SK-N-SH (cell line): ENCODE measurements around the gene HMG20A. TPM values are rescaled to one million over a fixed set of nuclear protein-coding genes. Genes with fewer than 3 reads are reported as not detected.

Source experiments
- CTCF ChIA-PET: fragments of 300-600, 350-600 bp; formaldehyde crosslinking; extraction: SDS; loops from one replicate; lab custom pipeline; 2021; lab: Yijun Ruan, JAX
- POLR2A ChIA-PET: fragments of 350-600 bp; sonication (Branson Sonifier 250); formaldehyde crosslinking; extraction: SDS; loops from one replicate; lab custom pipeline; 2020; ENCODE audit warnings: antibody characterized with exemption, inconsistent platforms; lab: Yijun Ruan, JAX
- DNase-seq: peaks from one replicate; pipeline ENCODE4 v3.0.0; 2012
- H2AFZ ChIP-seq: fragments of 200-600 bp; sonication (generic); 2 replicates; pipeline ENCODE4 v1.8.1; 2016; ENCODE audit warnings: antibody characterized with exemption, mild to moderate bottlenecking, low read depth
- H3F3A ChIP-seq: fragments of 200-600 bp; sonication (generic); replicated peaks from 2 replicates; pipeline ENCODE3; 2016; ENCODE audit warnings: antibody characterized with exemption, mild to moderate bottlenecking; ENCODE audit not compliant: insufficient read depth
- H3K27ac ChIP-seq, 2 experiments: fragments of 200-500 bp in 1 of 2; fragments of 200-600 bp in 1 of 2; sonication (Bioruptor generic) in 1 of 2; sonication (generic), shearing (Covaris generic) in 1 of 2; 2 replicates each; pipeline versions ENCODE4 v1.5.1 to v1.6.1; 2014 to 2016; ENCODE audit warnings: low read depth in 2 of 2, inconsistent platforms in 1 of 2, low read length in 1 of 2, mild to moderate bottlenecking in 1 of 2, mixed read lengths in 1 of 2
- H3K27me3 ChIP-seq: fragments of 200-600 bp; sonication (generic), shearing (Covaris generic); 2 replicates; pipeline ENCODE4 v1.6.1; 2016; ENCODE audit warnings: mixed run types; ENCODE audit not compliant: insufficient read depth
- H3K36me3 ChIP-seq, 2 experiments: fragments of 200-500 bp in 1 of 2; fragments of 200-600 bp in 1 of 2; sonication (Bioruptor generic) in 1 of 2; sonication (generic) in 1 of 2; replicated peaks in 1 of 2; 2 replicates each; pipeline versions ENCODE3 to v1.5.1; 2014 to 2016; ENCODE audit warnings: low read length in 1 of 2, mild to moderate bottlenecking in 1 of 2; ENCODE audit not compliant: insufficient read depth in 2 of 2, control insufficient read depth in 1 of 2
- H3K4me1 ChIP-seq, 2 experiments: fragments of 200-500 bp in 1 of 2; fragments of 200-600 bp in 1 of 2; sonication (Bioruptor generic) in 1 of 2; sonication (generic), shearing (Covaris generic) in 1 of 2; 2 replicates each; pipeline versions ENCODE4 v1.5.1 to v1.6.1; 2014 to 2016; ENCODE audit warnings: low read depth in 1 of 2, low read length in 1 of 2, mixed run types in 1 of 2; ENCODE audit not compliant: insufficient read depth in 2 of 2, control insufficient read depth in 1 of 2
- H3K4me2 ChIP-seq: fragments of 200-600 bp; sonication (generic), shearing (Covaris generic); 2 replicates; pipeline ENCODE4 v1.6.1; 2017; ENCODE audit warnings: mixed run types
- H3K4me3 ChIP-seq, 2 experiments: fragments of 200-500 bp in 1 of 2; fragments of 200-600 bp in 1 of 2; sonication (Bioruptor generic) in 1 of 2; sonication (generic), shearing (Covaris generic) in 1 of 2; 2 replicates each; pipeline versions ENCODE4 v1.5.1 to v1.8.1; 2014 to 2016; ENCODE audit warnings: low read depth in 2 of 2, inconsistent platforms in 1 of 2, low read length in 1 of 2, mild to moderate bottlenecking in 1 of 2, mixed read lengths in 1 of 2, moderate library complexity in 1 of 2
- H3K79me2 ChIP-seq: fragments of 200-600 bp; sonication (generic); 2 replicates; pipeline ENCODE4 v1.8.1; 2017; ENCODE audit warnings: mild to moderate bottlenecking; ENCODE audit not compliant: insufficient read depth
- H3K9ac ChIP-seq: fragments of 200-600 bp; sonication (generic); 2 replicates; pipeline ENCODE4 v1.6.1; 2017; ENCODE audit warnings: mixed run types
- H3K9me2 ChIP-seq: fragments of 200-600 bp; sonication (generic); 2 replicates; pipeline ENCODE4 v1.6.1; 2017; ENCODE audit warnings: mixed run types
- H3K9me3 ChIP-seq: fragments of 200-600 bp; sonication (generic); 2 replicates; pipeline ENCODE4 v1.6.1; 2017; ENCODE audit warnings: mixed run types, mild to moderate bottlenecking, moderate library complexity
- H4K20me1 ChIP-seq: fragments of 200-600 bp; sonication (generic); 2 replicates; pipeline ENCODE4 v1.6.1; 2017; ENCODE audit warnings: mild to moderate bottlenecking, mixed run types; ENCODE audit not compliant: insufficient read depth
- CHD2 ChIP-seq: fragments of 150-350 bp; IDR thresholded peaks from 2 replicates; pipeline ENCODE4 v1.6.1; 2018; ENCODE audit warnings: low read length; ENCODE audit not compliant: partially characterized antibody
- ELF1 ChIP-seq: IDR thresholded peaks from 2 replicates; pipeline ENCODE4 v1.4.0; 2012
- EP300 ChIP-seq, 2 experiments: IDR thresholded peaks; 2 replicates each; pipeline versions ENCODE4 v1.4.0 to v1.6.1; 2012; ENCODE audit warnings: borderline replicate concordance in 1 of 2, low read depth in 1 of 2, low read length in 1 of 2
- FOSL2 ChIP-seq: IDR thresholded peaks from 2 replicates; pipeline ENCODE4 v1.4.0; 2012; ENCODE audit warnings: low read depth, mild to moderate bottlenecking, moderate library complexity, borderline replicate concordance
- FOXJ3 ChIP-seq: sonication (generic); formaldehyde crosslinking; IDR thresholded peaks from 2 replicates; pipeline ENCODE4 v1.5.1; 2020; ENCODE audit warnings: mild to moderate bottlenecking, missing genetic modification reagents
- FOXM1 ChIP-seq: IDR thresholded peaks from 2 replicates; pipeline ENCODE4 v1.4.0; 2012; ENCODE audit warnings: low read depth, mild to moderate bottlenecking
- GABPA ChIP-seq: IDR thresholded peaks from 2 replicates; pipeline ENCODE4 v1.4.0; 2012; ENCODE audit warnings: low read depth, mild to moderate bottlenecking
- GATA2 ChIP-seq: sonication (generic); formaldehyde crosslinking; IDR thresholded peaks from 2 replicates; pipeline ENCODE4 v1.5.0; 2020; ENCODE audit warnings: mild to moderate bottlenecking, missing genetic modification reagents
- IRF3 ChIP-seq: fragments of 150-350 bp; IDR thresholded peaks from 2 replicates; pipeline ENCODE4 v1.6.1; 2016; ENCODE audit warnings: mild to moderate bottlenecking, low read depth, low read length
- JUND ChIP-seq: IDR thresholded peaks from 2 replicates; pipeline ENCODE4 v1.4.0; 2012
- MEF2A ChIP-seq: IDR thresholded peaks from 2 replicates; pipeline ENCODE4 v1.4.0; 2012; ENCODE audit warnings: low read depth, borderline replicate concordance
- MXI1 ChIP-seq: IDR thresholded peaks from 2 replicates; pipeline ENCODE4 v1.6.1; 2012; ENCODE audit warnings: mild to moderate bottlenecking, low read depth, low read length, improper control_type of control experiment
- NFIC ChIP-seq: IDR thresholded peaks from 2 replicates; pipeline ENCODE4 v1.4.0; 2012; ENCODE audit warnings: borderline replicate concordance
- POLR2AphosphoS5 ChIP-seq: IDR thresholded peaks from 2 replicates; pipeline ENCODE4 v1.6.1; 2012; ENCODE audit warnings: low read depth, low read length
- RCOR1 ChIP-seq: fragments of 150-350 bp; IDR thresholded peaks from 2 replicates; pipeline ENCODE4 v1.6.1; 2017; ENCODE audit warnings: antibody characterized with exemption, low read length
- RFX5 ChIP-seq: IDR thresholded peaks from 2 replicates; pipeline ENCODE4 v1.6.1; 2012; ENCODE audit warnings: mild to moderate bottlenecking, improper control_type of control experiment, low read length
- RXRA ChIP-seq: IDR thresholded peaks from 2 replicates; pipeline ENCODE4 v1.4.0; 2012; ENCODE audit warnings: low read depth, mild to moderate bottlenecking, borderline replicate concordance
- SIN3A ChIP-seq: IDR thresholded peaks from 2 replicates; pipeline ENCODE4 v1.6.1; 2012; ENCODE audit warnings: low read depth, mild to moderate bottlenecking, low read length, moderate library complexity, borderline replicate concordance
- SMC3 ChIP-seq: IDR thresholded peaks from 2 replicates; pipeline ENCODE4 v1.6.1; 2012; ENCODE audit warnings: low read depth, low read length, improper control_type of control experiment
- TCF12 ChIP-seq: IDR thresholded peaks from 2 replicates; pipeline ENCODE4 v1.4.0; 2012
- TEAD4 ChIP-seq: IDR thresholded peaks from 2 replicates; pipeline ENCODE4 v1.4.0; 2012; ENCODE audit warnings: mild to moderate bottlenecking, borderline replicate concordance; ENCODE audit not compliant: insufficient read depth
- USF2 ChIP-seq: fragments of 150-350 bp; IDR thresholded peaks from 2 replicates; pipeline ENCODE4 v1.6.1; 2017; ENCODE audit warnings: antibody characterized with exemption, low read length, low read depth, borderline replicate concordance
- ZBTB33 ChIP-seq: IDR thresholded peaks from 2 replicates; pipeline ENCODE4 v1.4.0; 2012; ENCODE audit warnings: low read depth, borderline replicate concordance
- WGBS: methylation state at CpG from one replicate; pipeline ENCODE4 v1.1.6; 2017; ENCODE audit warnings: low lambda C conversion rate; 5-methylcytosine and 5-hydroxymethylcytosine counted together
- polyA plus RNA-seq, 3 experiments: library from polyadenylated mRNA; depleted of rRNA; stranded (reverse); fragments of >200 nt; gene quantifications; 2 replicates each; pipeline ENCODE4 v1.2.3, GENCODE V29; 2012
- TF ChIP-seq, protein P1 (sequence below): IDR thresholded peaks from 2 replicates; pipeline ENCODE4 v1.4.0; 2012; ENCODE audit warnings: low read depth

The HMG20A gene
- polyA plus RNA-seq, 1 of the 3 experiments (the other 2 are of a cell fraction) = 27.7 TPM

GRCh38 chr15:77373441-77373840 is 47.2 kb upstream of the HMG20A start:
- peaks cover 17% of the 10 kb centered on the region for H3F3A ChIP-seq
- H3K79me2 ChIP-seq = peaks cover 98% of the 10 kb centered on the region
- CTCF ChIA-PET = interaction anchor here (0.6 kb wide), 1 partner anchor 9 kb away, joined by 3 read pairs; no protein-coding TSS in a partner anchor
- no peak overlapping the region for H3K27ac ChIP-seq
- no peak overlapping the region for H2AFZ ChIP-seq
- H3K4me2 ChIP-seq = no peak overlapping the region
- H3K9me3 ChIP-seq = no peaks in the 10 kb centered on the region
- no peaks in the 10 kb centered on the region; a peak in 1 of 4 replicates for H3K4me1 ChIP-seq
- TF ChIP-seq RFX5 = no peak
- TF ChIP-seq TEAD4 = no peak
- no peak for TF ChIP-seq JUND
- TF ChIP-seq, protein P1, sequence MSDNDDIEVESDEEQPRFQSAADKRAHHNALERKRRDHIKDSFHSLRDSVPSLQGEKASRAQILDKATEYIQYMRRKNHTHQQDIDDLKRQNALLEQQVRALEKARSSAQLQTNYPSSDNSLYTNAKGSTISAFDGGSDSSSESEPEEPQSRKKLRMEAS = no peak
- no peak for TF ChIP-seq TCF12
- TF ChIP-seq USF2 = no peak
- TF ChIP-seq FOXJ3 (CRISPR knock-in tag) = no peak
- no peak for TF ChIP-seq GABPA
- no peak for TF ChIP-seq GATA2 (CRISPR knock-in tag)
- no peak for TF ChIP-seq MXI1
- TF ChIP-seq SMC3 = no peak
- TF ChIP-seq SIN3A = no peak
- TF ChIP-seq NFIC = no peak
- TF ChIP-seq RXRA = no peak
- no peak for TF ChIP-seq FOSL2
- H4K20me1 ChIP-seq = peaks cover 57% of the 10 kb centered on the region
- H3K4me3 ChIP-seq = no peak overlapping the region
- POLR2A ChIA-PET = no interaction called here
- WGBS = 87% methylated on average over 4 of the region's 4 CpGs
- H3K9me2 ChIP-seq = no peaks in the 10 kb centered on the region
- no peak for DNase-seq
- H3K36me3 ChIP-seq = no peaks in the 10 kb centered on the region
- no peaks in the 10 kb centered on the region for H3K27me3 ChIP-seq
- H3K9ac ChIP-seq = no peak overlapping the region

GRCh38 chr15:77375133-77375532 is 45.6 kb upstream of the HMG20A start:
- no peaks in the 10 kb centered on the region for H3K9me2 ChIP-seq
- no peaks in the 10 kb centered on the region for H3K27me3 ChIP-seq
- no peaks in the 10 kb centered on the region for H3K36me3 ChIP-seq
- H3K27ac ChIP-seq = no peak overlapping the region
- ChIA-PET POLR2A (no interaction called here), CTCF (interaction anchor here (1.0 kb wide), 1 partner anchor 122 kb away, joined by 3 read pairs; no protein-coding TSS in a partner anchor)
- no peak for DNase-seq
- no peak overlapping the region for H3K4me2 ChIP-seq
- no peaks in the 10 kb centered on the region for H3K9me3 ChIP-seq
- peaks cover 98% of the 10 kb centered on the region for H3K79me2 ChIP-seq
- H3K4me1 ChIP-seq = no peaks in the 10 kb centered on the region; a peak in 1 of 4 replicates
- peaks cover 54% of the 10 kb centered on the region for H4K20me1 ChIP-seq
- H3K4me3 ChIP-seq = no peak overlapping the region
- no peak overlapping the region for H2AFZ ChIP-seq
- 100% methylated on average over 1 of the region's 1 CpG for WGBS
- H3F3A ChIP-seq = peaks cover 5% of the 10 kb centered on the region
- no peak overlapping the region for H3K9ac ChIP-seq
- TF ChIP-seq TEAD4 (no peak), TCF12 (no peak), RXRA (no peak), SMC3 (no peak), POLR2AphosphoS5 (no peak), FOXM1 (no peak), RFX5 (no peak), IRF3 (no peak), RCOR1 (no peak), EP300 (IDR thresholded peaks at IDR 0.05; ENCODE audit: borderline replicate concordance in 1 of 2, low read depth in 1 of 2, low read length in 1 of 2) (no peak), SIN3A (no peak), ZBTB33 (no peak), NFIC (no peak), MEF2A (no peak), CHD2 (no peak), ELF1 (no peak), USF2 (no peak)
